Stimulated activated CD4-positive, alpha-beta T cell treated with anti-CD3 and anti-CD28 coated beads, Interleukin-4, amount 100 ng/mL, for 48 hours (primary cell): Measurements from ENCODE around the gene F8A3.
"Not testable (repeated sequence)": the region's sequence is repeated elsewhere in the genome, so short reads cannot be mapped to it uniquely, and the experiment has no call there.

Experiments
- DNase-seq, 2 donors: peaks; one replicate each; pipeline ENCODE4 v3.0.0-alpha.2; 2020; ENCODE audit warnings: low read depth in 2 of 2

The F8A3 gene

DNA sequence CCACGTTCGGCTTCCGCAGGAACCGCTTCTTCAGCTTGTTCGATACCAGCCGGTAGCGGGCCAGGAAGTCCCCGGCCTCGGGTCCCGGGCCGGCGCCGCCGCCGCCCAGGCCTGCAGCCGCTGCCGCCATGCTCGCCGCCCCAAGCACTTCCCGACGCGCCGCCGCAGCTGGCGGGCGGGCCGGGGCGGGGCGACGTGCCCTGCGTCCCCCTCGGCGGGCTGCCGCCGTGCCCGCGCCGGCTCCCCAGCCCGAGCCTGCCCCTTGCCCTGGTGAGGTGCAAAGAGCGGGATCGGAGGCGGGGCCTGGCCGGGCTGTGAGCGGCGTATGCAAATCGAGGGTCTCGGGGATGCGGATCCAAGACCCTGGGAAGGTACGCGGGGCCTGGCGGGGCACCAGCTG is at the start of gene F8A3:
TSS of gene F8A3 (minus strand) at position 150 of the 400 bp plus-strand sequence. CDS start at position 130, 20 bp downstream.
- DNase-seq, result not testable (repeated sequence)

DNA sequence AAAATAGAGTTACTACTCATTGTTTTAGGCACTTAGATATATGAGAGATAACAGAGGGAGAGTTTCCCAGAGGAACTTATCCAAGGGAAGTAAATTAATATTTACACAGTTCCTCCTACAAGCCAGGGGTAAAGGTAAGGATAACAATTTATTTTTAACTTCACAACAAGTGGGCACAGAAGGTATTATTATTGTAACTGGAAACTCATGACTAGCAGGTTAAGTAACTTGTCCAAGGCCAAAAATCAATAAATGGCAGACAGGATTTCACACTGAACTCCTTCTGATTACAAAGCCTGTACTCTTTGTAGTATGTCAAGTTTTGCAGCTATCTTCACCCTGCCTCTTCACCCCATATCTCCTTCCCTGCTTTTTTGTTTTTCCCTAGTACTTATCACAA is 46.9 kb upstream of the F8A3 start:
- DNase-seq, result no peak

DNA sequence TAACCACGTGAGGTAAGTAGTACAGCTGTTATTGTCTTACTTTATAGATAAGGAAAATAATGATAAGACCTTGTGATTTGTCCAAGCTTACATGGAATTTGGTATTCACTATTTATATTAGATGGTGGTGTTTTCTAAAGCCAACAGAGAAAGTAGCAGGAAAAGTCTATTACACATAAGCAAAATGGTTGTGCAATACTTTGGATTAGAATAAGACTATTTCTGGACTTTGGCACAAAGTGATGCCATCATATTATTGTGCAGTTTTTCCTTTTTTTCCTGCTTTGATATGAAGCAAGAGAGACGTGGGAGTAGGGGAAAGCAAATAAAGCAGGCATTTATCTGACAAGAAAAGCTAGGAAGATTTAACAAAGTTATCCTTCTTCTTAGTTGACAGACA is 36.7 kb upstream of the F8A3 start:
- not testable (repeated sequence) for DNase-seq

DNA sequence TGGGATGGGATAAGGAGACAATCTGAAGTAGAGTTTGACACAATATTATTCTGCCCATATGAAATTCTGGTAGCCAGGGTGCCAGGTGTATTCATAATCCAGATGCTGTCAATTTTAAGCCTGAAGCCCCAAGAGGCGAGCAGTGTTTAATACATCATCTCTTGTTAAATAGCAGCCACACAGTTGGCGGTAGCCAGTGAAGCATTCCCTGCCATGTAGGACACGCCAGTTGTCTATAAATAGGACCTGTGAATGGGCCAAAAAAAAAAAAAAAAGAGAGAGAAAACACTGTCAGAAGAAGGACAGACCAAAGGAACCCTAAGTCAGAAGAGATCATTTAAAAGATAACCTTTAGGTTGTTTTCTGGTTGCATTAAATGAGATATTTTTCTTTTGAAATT is 33.0 kb upstream of the F8A3 start:
- not testable (repeated sequence) for DNase-seq

DNA sequence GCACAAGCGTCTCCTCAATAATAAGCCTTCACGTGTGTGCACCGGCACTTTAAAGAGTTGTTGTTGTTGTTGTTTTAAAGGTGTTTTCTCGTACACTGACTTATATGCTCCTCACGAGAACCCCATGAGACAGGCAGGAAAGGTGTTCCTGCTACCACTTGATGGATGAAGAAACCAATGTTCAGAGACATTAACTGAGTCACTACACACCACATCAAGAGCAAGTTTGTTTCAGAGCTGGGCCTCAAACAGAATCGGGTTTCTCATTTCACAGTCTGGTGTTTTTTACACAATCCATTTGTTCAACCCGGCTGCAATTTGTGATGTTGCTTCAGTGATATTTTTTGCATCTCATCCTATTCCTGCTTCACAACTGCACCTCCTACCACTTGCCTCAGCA is 18.7 kb upstream of the F8A3 start:
- not testable (repeated sequence) for DNase-seq

DNA sequence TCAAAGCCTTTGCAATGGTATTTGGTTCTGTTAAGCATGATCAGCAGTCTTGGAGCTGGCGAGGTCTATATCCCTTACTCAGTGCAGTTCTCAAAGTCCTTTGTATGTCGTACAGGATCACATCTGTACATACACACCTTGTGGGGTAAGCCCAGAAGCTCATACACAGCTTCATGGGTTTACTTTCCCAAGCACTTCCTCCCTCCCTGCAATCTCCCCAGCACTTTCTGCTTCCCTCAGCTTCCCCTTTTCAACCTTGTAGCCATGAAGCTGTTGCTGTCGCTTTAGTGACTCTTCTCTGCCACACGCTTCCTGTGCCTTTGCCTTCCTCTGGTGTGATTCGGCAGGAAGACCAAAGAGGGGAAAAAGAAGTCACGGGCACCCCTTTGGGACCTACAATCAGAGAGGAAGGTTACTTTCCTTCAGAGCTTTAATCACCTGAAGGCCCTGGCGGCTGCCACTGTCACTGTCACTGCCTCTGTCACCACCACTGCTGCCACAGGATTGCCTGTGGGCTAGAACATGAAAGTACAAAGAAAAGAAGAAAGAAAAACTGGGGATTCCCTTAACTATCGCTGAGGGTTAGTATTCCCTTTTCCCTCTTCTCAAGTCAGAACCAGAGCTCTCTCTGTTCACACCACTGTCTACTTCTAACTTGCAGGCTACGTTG is 8.0 kb upstream of the F8A3 start:
- DNase-seq, result not testable (repeated sequence)

DNA sequence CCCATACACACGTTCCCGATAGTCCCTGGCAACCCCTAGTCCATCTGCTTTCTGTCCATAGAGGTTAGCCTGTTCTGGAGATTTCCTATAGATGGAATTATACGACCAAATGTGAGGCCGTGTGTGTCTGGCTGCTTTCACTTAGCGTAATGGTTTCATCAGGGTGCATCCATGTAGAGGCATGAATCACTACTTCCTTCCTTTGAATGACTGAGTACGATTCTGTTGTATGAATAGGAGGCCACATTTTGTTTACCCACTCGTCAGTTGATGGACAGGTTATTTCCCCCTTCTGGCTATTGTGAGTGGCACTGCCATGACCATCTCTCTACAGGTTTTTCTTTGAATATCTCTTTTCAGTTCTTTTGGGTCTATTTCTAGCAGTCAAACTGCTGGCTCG is 2.1 kb upstream of the F8A3 start:
- not testable (repeated sequence) for DNase-seq

DNA sequence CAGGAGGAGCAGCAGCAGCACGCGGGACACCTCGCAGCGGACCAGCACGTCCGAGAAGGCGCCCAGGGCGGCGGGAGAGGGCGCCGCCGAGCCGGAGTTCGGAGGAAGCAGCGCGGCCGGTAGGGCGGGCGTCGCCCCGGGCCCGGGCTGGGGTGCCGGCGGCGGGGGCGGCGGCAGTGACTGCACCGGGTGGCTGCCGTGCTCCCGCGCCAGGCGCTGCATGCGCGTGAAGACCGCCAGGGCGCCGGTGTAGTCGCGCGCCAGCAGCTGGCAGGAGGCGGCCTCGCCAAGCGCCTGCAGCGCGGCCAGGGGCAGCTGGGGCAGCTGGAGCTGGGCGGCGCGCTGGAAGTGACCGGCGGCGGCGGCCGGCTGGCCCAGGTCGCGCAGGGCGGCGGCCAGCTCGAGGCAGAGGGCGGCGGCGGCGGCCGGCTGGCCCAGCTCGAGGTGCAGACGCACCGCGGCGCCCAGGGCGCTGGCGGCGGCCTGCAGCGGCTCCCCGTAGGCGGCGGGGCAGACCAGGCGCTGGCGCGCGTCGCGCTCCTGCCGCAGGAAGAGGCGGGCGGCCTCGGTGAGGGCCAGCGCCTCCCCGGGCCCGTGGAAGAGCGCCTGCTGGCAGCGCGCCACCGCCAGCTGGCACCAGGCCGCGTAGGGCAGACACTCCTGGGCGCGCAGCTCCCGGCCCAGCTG is 516 bp downstream of the F8A3 start:
- DNase-seq, result not testable (repeated sequence)

DNA sequence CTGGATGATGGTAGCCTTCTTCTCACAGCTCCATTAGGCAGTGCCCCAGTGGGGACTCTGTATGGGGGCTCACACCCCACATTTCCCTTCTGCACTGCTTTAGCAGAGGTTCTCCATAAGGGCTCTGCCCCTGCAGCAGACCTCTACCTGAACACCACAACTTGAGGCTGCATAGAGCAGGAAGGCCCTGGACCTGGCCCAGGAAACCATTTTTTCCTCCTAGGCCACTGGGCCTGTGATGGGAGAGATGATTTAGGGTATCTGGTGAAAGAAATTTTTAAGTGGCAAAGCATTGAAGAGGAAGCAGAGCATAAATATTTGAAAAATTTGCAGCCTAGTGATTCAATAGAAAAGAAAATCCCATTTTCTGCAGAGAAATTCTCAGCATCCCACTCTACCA is 17.3 kb downstream of the F8A3 start:
- DNase-seq, result no peak

DNA sequence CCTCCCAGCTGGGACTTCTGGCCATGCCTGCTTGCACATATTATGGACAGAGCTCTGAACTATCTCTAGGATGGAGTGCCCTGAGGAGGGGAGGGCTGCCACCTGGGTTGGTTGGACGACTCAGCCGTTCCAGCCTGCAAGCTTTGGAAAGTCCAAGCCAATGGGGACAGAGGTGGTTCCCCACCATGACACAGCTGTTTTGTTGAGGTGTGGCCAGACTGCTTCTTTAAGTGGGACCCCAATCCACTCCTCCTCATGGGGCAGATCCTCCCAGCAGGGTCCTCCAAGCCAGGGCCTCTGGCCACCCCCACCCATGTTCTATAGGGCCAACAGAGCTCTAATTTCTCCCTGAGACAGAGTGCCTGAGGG is 22.7 kb downstream of the F8A3 start:
- no peak for DNase-seq

DNA sequence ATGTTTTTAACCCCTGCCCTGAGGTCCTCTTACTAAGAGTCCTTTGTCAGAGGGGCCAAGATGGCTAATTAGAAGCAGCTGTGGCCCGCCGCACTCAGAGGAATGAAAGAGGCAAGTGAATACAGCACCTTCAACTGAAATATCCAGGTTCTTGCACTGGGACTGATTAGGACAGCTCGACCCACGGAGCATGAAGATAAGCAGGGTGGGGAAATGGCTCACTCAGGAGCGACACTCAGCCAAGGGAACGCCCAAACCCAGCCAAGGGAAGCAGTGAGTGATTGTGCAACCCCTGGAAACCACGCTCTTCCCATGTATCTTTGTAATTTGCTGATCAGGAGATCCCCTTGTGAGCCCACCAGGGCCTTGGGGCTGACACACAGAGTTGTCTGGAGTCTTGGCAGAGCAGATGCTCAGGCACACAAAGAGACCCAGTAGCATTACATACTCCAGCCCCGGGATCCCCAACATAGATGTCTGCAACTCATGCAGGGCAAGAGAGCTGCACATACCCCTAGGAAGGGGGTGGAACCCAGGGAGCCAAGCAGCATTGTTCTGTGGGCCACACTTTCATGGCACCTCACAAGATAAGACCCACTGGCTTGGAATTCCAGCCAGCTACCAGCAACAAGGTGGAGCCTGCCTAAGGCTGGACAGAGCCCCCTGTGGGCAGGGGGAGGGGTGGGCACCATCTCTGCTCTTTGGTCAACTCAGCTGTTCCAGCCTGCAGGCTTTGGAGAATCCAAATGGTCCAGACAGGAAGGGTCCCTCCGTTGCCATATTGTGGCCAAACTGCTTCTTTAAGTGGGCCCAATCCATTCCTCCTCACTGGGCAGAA is 23.3 kb downstream of the F8A3 start:
- DNase-seq, result no peak

DNA sequence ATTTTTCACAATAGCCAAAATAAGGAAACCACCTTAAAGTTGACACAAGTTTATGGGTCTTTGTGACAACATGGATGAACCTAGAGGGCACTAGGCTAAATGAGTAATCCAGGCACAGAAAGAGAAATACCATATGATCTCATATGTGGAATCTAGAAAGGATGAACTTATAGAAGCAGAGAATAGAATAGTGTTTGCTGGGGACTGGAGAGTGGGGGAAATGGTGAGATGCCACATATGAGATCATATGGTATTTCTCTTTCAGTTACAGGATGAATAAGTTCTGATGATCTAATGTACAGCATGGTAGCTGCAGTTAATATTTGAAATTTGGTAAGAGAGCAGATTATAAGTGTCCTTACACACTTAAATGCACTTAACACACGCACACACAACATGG is 40.7 kb downstream of the F8A3 start:
- no peak for DNase-seq
